ENCODE results near the gene OLFM3. TPM values are rescaled to one million over a fixed set of nuclear protein-coding genes. Genes with fewer than 3 reads are reported as not detected.

Gene OLFM3
- total and polyA plus RNA-seq, 4 donors = not detected

GRCh38 chr1:102032534-102032933 is 35.8 kb upstream of the OLFM3 start:
- H3K4me1 ChIP-seq (ENCODE audit: control insufficient read depth in 4 of 4, insufficient read depth in 4 of 4, low read length in 3 of 4) = no peaks in the 10 kb centered on the region
- DNase-seq (ENCODE audit: low spot score) = no peak
- no peaks in the 10 kb centered on the region for H3K9me3 ChIP-seq (ENCODE audit: control insufficient read depth in 4 of 4, low read length in 3 of 4)
- TF ChIP-seq EGR1 (IDR thresholded peaks at IDR 0.05; ENCODE audit: low read depth in 2 of 2) = no peak
- no peak for TF ChIP-seq FOXA2 (IDR thresholded peaks at IDR 0.05)
- no peak for TF ChIP-seq RAD21 (IDR thresholded peaks at IDR 0.05)
- no peak for TF ChIP-seq HNF4A (conservative IDR thresholded peaks at IDR 0.05)
- no peak for TF ChIP-seq RXRA (IDR thresholded peaks at IDR 0.05)
- no peak for TF ChIP-seq YY1 (IDR thresholded peaks at IDR 0.05)
- no peak for TF ChIP-seq SP1 (IDR thresholded peaks at IDR 0.05)
- no peak for TF ChIP-seq JUND (IDR thresholded peaks at IDR 0.05)
- TF ChIP-seq ATF3 (IDR thresholded peaks at IDR 0.05) = no peak
- TF ChIP-seq NR2F2 (IDR thresholded peaks at IDR 0.05) = no peak
- TF ChIP-seq FOXA1 (IDR thresholded peaks at IDR 0.05) = no peak
- no peak for TF ChIP-seq GABPA (IDR thresholded peaks at IDR 0.05 in 1 of 2, conservative IDR thresholded peaks at IDR 0.05 in 1 of 2)
- no peak for TF ChIP-seq MAX (IDR thresholded peaks at IDR 0.05)
- no peak for TF ChIP-seq TAF1 (conservative IDR thresholded peaks at IDR 0.05)
- TF ChIP-seq CTCF (IDR thresholded peaks at IDR 0.05; ENCODE audit: low read depth, low read length, missing input control) = no peak
- TF ChIP-seq HNF4G (IDR thresholded peaks at IDR 0.05) = no peak
- no peak overlapping the region for H3K27ac ChIP-seq (ENCODE audit: low read depth in 1 of 2, low read length in 2 of 2)
- no peak overlapping the region for H3K9ac ChIP-seq (ENCODE audit: low read depth in 1 of 2, low read length in 2 of 2)
- 63% methylated on average over 7 of the region's 7 CpGs for WGBS
- no peaks in the 10 kb centered on the region for H3K27me3 ChIP-seq (ENCODE audit: control insufficient read depth in 4 of 4, insufficient read depth in 4 of 4, low read length in 3 of 4)
- H3K36me3 ChIP-seq (ENCODE audit: control insufficient read depth in 4 of 4, insufficient read depth in 3 of 4, low read depth in 1 of 4, low read length in 3 of 4) = no peaks in the 10 kb centered on the region
- no peak overlapping the region for H3K4me3 ChIP-seq (ENCODE audit: low read depth in 1 of 3, low read length in 3 of 3)

GRCh38 chr1:102019530-102019929 is 22.8 kb upstream of the OLFM3 start:
- H3K4me1 ChIP-seq (ENCODE audit: control insufficient read depth in 4 of 4, insufficient read depth in 4 of 4, low read length in 3 of 4) = no peaks in the 10 kb centered on the region
- no peaks in the 10 kb centered on the region for H3K27me3 ChIP-seq (ENCODE audit: control insufficient read depth in 4 of 4, insufficient read depth in 4 of 4, low read length in 3 of 4)
- no peak overlapping the region for H3K9ac ChIP-seq (ENCODE audit: low read depth in 1 of 2, low read length in 2 of 2)
- H3K36me3 ChIP-seq (ENCODE audit: control insufficient read depth in 4 of 4, insufficient read depth in 3 of 4, low read depth in 1 of 4, low read length in 3 of 4) = no peaks in the 10 kb centered on the region
- no peak for DNase-seq (ENCODE audit: low spot score)
- no peak for TF ChIP-seq ZBTB33 (IDR thresholded peaks at IDR 0.05)
- no peak overlapping the region for H3K27ac ChIP-seq (ENCODE audit: low read depth in 1 of 2, low read length in 2 of 2)
- H3K9me3 ChIP-seq (ENCODE audit: control insufficient read depth in 4 of 4, low read length in 3 of 4) = no peaks in the 10 kb centered on the region
- H3K4me3 ChIP-seq (ENCODE audit: low read depth in 1 of 3, low read length in 3 of 3) = no peak overlapping the region

- no peak for DNase-seq (ENCODE audit: low spot score)
- H3K9ac ChIP-seq (ENCODE audit: low read depth in 1 of 2, low read length in 2 of 2) = no peak overlapping the region
- H3K36me3 ChIP-seq (ENCODE audit: control insufficient read depth in 4 of 4, insufficient read depth in 3 of 4, low read depth in 1 of 4, low read length in 3 of 4) = no peaks in the 10 kb centered on the region
- H3K27me3 ChIP-seq (ENCODE audit: control insufficient read depth in 4 of 4, insufficient read depth in 4 of 4, low read length in 3 of 4) = no peaks in the 10 kb centered on the region
- H3K9me3 ChIP-seq (ENCODE audit: control insufficient read depth in 4 of 4, low read length in 3 of 4) = no peaks in the 10 kb centered on the region
- H3K27ac ChIP-seq (ENCODE audit: low read depth in 1 of 2, low read length in 2 of 2) = no peak overlapping the region
- H3K4me1 ChIP-seq (ENCODE audit: control insufficient read depth in 4 of 4, insufficient read depth in 4 of 4, low read length in 3 of 4) = no peaks in the 10 kb centered on the region
- no peak for TF ChIP-seq ATF3 (IDR thresholded peaks at IDR 0.05)
- no peak for TF ChIP-seq SP1 (IDR thresholded peaks at IDR 0.05)
- no peak for TF ChIP-seq MAX (IDR thresholded peaks at IDR 0.05)
- TF ChIP-seq EGR1 (IDR thresholded peaks at IDR 0.05; ENCODE audit: low read depth in 2 of 2) = no peak
- no peak for TF ChIP-seq REST (IDR thresholded peaks at IDR 0.05)
- no peak for TF ChIP-seq FOXA2 (IDR thresholded peaks at IDR 0.05)
- 81% methylated on average over 3 of the region's 3 CpGs for WGBS
- H3K4me3 ChIP-seq (ENCODE audit: low read depth in 1 of 3, low read length in 3 of 3) = no peak overlapping the region
These were observed 19.0 kb upstream of the OLFM3 start for GRCh38 chr1:102015728-102016127.

Data from liver (tissue), 9 donors.